ENCODE measurements around the gene PACRG.

- TF ChIP-seq CTCF (IDR thresholded peaks at IDR 0.05 in 2 of 3, conservative IDR thresholded peaks at IDR 0.05 in 1 of 3; ENCODE audit: control insufficient read depth in 2 of 3, extremely low read depth in 1 of 3, insufficient read depth in 1 of 3, low read depth in 3 of 3, low read length in 3 of 3) (no peak), SRF (IDR thresholded peaks at IDR 0.05; ENCODE audit: low read depth in 2 of 2, low read length in 2 of 2) (no peak), ZNF274 (IDR thresholded peaks at IDR 0.05; ENCODE audit: insufficient read depth, insufficient read length) (no peak), SPI1 (IDR thresholded peaks at IDR 0.05; ENCODE audit: borderline replicate concordance, insufficient read depth, low read depth, low read length) (no peak), STAT1 (conservative IDR thresholded peaks at IDR 0.05) (no peak)
Observed at GRCh38 chr6:162821102-162821501, 93.3 kb downstream of the PACRG start.
